ENCODE measurements around the gene AP4M1. TPM values are rescaled to one million over a fixed set of nuclear protein-coding genes. Genes with fewer than 3 reads are reported as not detected.

AP4M1 gene
- total and polyA plus RNA-seq, 9 of the 15 experiments (the other 6 are each of a cell fraction or from before 2014, with no cell fraction given): 1.3 to 30.9 (median 14.1) TPM

- no peaks in the 10 kb centered on the region for H3K27me3 ChIP-seq (ENCODE audit: control insufficient read depth in 2 of 2, insufficient read depth in 2 of 2, low read length in 2 of 2)
- 39% methylated on average over 12 of the region's 13 CpGs for WGBS (ENCODE audit: insufficient coverage, low coverage, missing lambda C conversion rate)
- peaks cover 36% of the 10 kb centered on the region for H3K79me2 ChIP-seq (ENCODE audit: control insufficient read depth, insufficient read depth, low read length)
- ChIA-PET POLR2A (interaction anchor here (0.6 to 5.7 kb wide), 4 partner anchors 21 to 617 kb away, joined by 3 to 45 read pairs (median 4); partner anchors contain the start of genes AP4M1, MCM7 and ZNF3), CTCF (ENCODE audit: low intra/inter-chr PET ratio) (no interaction called here)
- in situ Hi-C loops (cut with MboI): no loop called here
- H3K9me1 ChIP-seq (ENCODE audit: control insufficient read depth, insufficient read depth, low read length): no peaks in the 10 kb centered on the region
- peak overlapping the region in 1 of 2 experiments; percentile 85; a peak in 3 of 4 replicates for H3K9ac ChIP-seq (ENCODE audit: insufficient read depth in 1 of 2, low read depth in 2 of 2, low read length in 2 of 2)
- 0 out of 2 replicates have a peak, but pooled peaks cover 4% of the 10 kb centered on the region for H4K20me1 ChIP-seq (replicated peaks; ENCODE audit: control insufficient read depth, insufficient read depth, low read length)
- intact Hi-C loops (cut with micrococcal nuclease): no loop called here
- peaks cover 35 to 64% of the 10 kb centered on the region in 2 experiments for H3K4me1 ChIP-seq (replicated peaks in 1 of 2; ENCODE audit: control insufficient read depth in 2 of 2, insufficient read depth in 2 of 2, low read length in 2 of 2)
- no peaks in the 10 kb centered on the region; the same call in 2 of the 3 replicates for H3K36me3 ChIP-seq (ENCODE audit: control insufficient read depth, insufficient read depth, low read length)
- H3K4me2 ChIP-seq (ENCODE audit: insufficient read depth, low read length): peak overlapping the region; percentile 36
- BruUV-seq (replicated peaks): no TSS peak
- FAIRE-seq (no peak), ATAC-seq (no peak), DNase-seq (ENCODE audit: extremely low read depth in 1 of 4, low spot score in 3 of 4) (peak in 2 of 4 experiments; percentile 13 to 49)
- peak overlapping the region; percentile 65 for H3K27ac ChIP-seq (ENCODE audit: extremely low read depth, low read depth, low read length)
- H3K9me3 ChIP-seq (replicated peaks; ENCODE audit: control insufficient read depth, insufficient read depth, low read depth, low read length): no peaks in the 10 kb centered on the region
- H2AFZ ChIP-seq (ENCODE audit: low read depth, low read length): peak overlapping the region; percentile 71
- no peak overlapping the region for H3K4me3 ChIP-seq
- TF ChIP-seq ZNF830 (CRISPR knock-in tag; IDR thresholded peaks at IDR 0.05) (0 out of 2 replicates have a peak, but pooled peaks have one; percentile 72), MED1 (CRISPR knock-in tag; IDR thresholded peaks at IDR 0.05; ENCODE audit: borderline replicate concordance) (no peak), THRB (CRISPR knock-in tag; conservative IDR thresholded peaks at IDR 0.05) (no peak), SMARCA4 (IDR thresholded peaks at IDR 0.05) (no peak), MGA (IDR thresholded peaks at IDR 0.05) (0 out of 2 replicates have a peak, but pooled peaks have one; percentile 15), E2F6 (IDR thresholded peaks at IDR 0.05; ENCODE audit: borderline replicate concordance in 1 of 2, extremely low read depth in 1 of 2, insufficient read depth in 1 of 2, insufficient read length in 1 of 2, low read depth in 1 of 2, low read length in 1 of 2, poor library complexity in 1 of 2, severe bottlenecking in 1 of 2) (peak in 1 of 2 experiments; percentile 47)
These were observed 20.6 kb downstream of the AP4M1 start for GRCh38 chr7:100122067-100122466.

Measured in K562 (cell line).